Measurements from ENCODE around the gene SRC. TPM values are rescaled to one million over a fixed set of nuclear protein-coding genes. Genes with fewer than 3 reads are reported as not detected.
A peak's percentile ranks its signal among the peaks of the same experiment; 100 is the strongest.

SRC gene
- total RNA-seq, 1 donor from 2014 or later, result 4.2 TPM

- H3K9me3 ChIP-seq (replicated peaks), result no peaks in the 10 kb centered on the region
- DNase-seq, result no peak
- no peak overlapping the region for H3K4me3 ChIP-seq
- no peak for TF ChIP-seq CTCF (IDR thresholded peaks at IDR 0.05; ENCODE audit: borderline replicate concordance)
- no peak overlapping the region for H3K27ac ChIP-seq (replicated peaks)
- H3K27me3 ChIP-seq (ENCODE audit: low read depth), result no peaks in the 10 kb centered on the region
- intact Hi-C loops (cut with micrococcal nuclease), result no loop called here
- peaks cover 51% of the 10 kb centered on the region for H3K36me3 ChIP-seq
- peaks cover 29% of the 10 kb centered on the region for H3K4me1 ChIP-seq
Observed at GRCh38 chr20:37305079-37305478, 40.9 kb upstream of the SRC start.

GRCh38 chr20:37305839-37306238, 40.1 kb upstream of the SRC start:
- H3K27me3 ChIP-seq (ENCODE audit: low read depth), result no peaks in the 10 kb centered on the region
- no peak for TF ChIP-seq CTCF (IDR thresholded peaks at IDR 0.05; ENCODE audit: borderline replicate concordance)
- peaks cover 58% of the 10 kb centered on the region for H3K36me3 ChIP-seq
- no peaks in the 10 kb centered on the region for H3K9me3 ChIP-seq (replicated peaks)
- H3K4me1 ChIP-seq, result peaks cover 30% of the 10 kb centered on the region
- intact Hi-C loops (cut with micrococcal nuclease), result no loop called here
- peak overlapping the region; percentile 10 for H3K27ac ChIP-seq (replicated peaks)
- DNase-seq, result no peak
- no peak overlapping the region for H3K4me3 ChIP-seq

DNA sequence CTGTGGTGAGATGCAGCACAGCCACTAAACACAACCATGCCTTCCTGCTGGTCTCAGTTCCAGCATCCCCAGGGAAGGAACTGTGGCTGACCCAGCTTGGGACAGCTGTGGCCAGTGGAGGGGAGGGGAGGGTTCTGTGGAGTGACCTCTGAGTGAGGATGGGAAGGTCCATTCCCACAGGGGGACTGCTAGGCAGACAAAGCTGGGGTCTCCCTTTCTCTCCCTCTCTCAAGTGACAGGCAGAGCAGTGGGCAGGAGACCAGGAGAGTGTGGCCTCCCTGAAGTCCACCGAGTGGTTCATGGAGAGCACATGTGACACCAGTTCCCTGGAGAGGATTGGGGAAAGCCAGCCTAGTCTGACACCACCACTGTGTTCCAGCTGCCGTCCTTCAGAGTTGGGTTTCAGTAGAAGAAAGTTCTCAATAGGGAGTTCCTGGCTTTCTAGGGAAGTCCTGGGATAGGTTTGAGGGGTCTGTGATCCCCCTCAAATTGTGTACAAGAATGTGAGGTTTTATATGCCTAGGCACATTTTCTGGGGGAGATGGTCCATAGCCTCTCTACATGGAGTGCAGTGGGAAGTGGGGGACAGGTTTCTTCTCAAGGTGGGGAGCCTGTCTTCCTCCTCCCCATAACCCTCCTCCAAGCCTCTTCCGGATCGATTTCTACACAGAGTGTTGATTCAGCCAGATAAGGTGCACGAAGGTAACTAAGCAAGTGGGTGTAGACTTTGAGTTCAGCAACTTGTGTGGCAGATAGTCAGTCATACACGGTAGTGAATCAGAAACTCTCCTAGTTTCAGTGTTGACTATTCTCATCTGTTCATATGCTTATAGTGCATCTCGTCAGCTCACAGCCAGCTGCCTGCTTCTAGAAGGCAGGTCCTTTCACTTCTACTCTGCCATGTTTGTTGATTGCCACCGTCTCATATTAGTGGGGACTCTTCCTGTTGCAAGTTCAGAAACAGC, 37.6 kb upstream of the SRC start:
- H3K9me3 ChIP-seq (replicated peaks), result no peaks in the 10 kb centered on the region
- peaks cover 44% of the 10 kb centered on the region for H3K4me1 ChIP-seq
- intact Hi-C loops (cut with micrococcal nuclease), result no loop called here
- no peak for DNase-seq
- H3K27me3 ChIP-seq (ENCODE audit: low read depth), result no peaks in the 10 kb centered on the region
- TF ChIP-seq CTCF (IDR thresholded peaks at IDR 0.05; ENCODE audit: borderline replicate concordance), result no peak
- no peak overlapping the region for H3K4me3 ChIP-seq
- H3K27ac ChIP-seq (replicated peaks), result peak overlapping the region; percentile 43
- peaks cover 37% of the 10 kb centered on the region for H3K36me3 ChIP-seq

GRCh38 chr20:37309290-37309689, 36.6 kb upstream of the SRC start:
- intact Hi-C loops (cut with micrococcal nuclease), result no loop called here
- no peak for TF ChIP-seq CTCF (IDR thresholded peaks at IDR 0.05; ENCODE audit: borderline replicate concordance)
- no peaks in the 10 kb centered on the region for H3K27me3 ChIP-seq (ENCODE audit: low read depth)
- no peaks in the 10 kb centered on the region for H3K9me3 ChIP-seq (replicated peaks)
- H3K4me3 ChIP-seq, result no peak overlapping the region
- no peak overlapping the region for H3K27ac ChIP-seq (replicated peaks)
- peaks cover 32% of the 10 kb centered on the region for H3K36me3 ChIP-seq
- peaks cover 48% of the 10 kb centered on the region for H3K4me1 ChIP-seq
- no peak for DNase-seq

- no peak for TF ChIP-seq CTCF (IDR thresholded peaks at IDR 0.05; ENCODE audit: borderline replicate concordance)
- Histone ChIP-seq H3K4me1 (peaks cover 55% of the 10 kb centered on the region), H3K9me3 (replicated peaks) (no peaks in the 10 kb centered on the region), H3K27me3 (ENCODE audit: low read depth) (no peaks in the 10 kb centered on the region), H3K4me3 (no peak overlapping the region), H3K36me3 (peaks cover 32% of the 10 kb centered on the region), H3K27ac (replicated peaks) (no peak overlapping the region)
- intact Hi-C loops (cut with micrococcal nuclease), result no loop called here
- DNase-seq, result no peak
Observed at GRCh38 chr20:37309936-37310590, 35.9 kb upstream of the SRC start.

All from left ventricle myocardium inferior (tissue), 1 donor.